Hepatocyte (in vitro differentiated cells): ENCODE results near the gene WDR26.
"Not testable (repeated sequence)": the region's sequence is repeated elsewhere in the genome, so short reads cannot be mapped to it uniquely, and the experiment has no call there.

Source experiments
- CTCF ChIP-seq: fragments of 200-600 bp; sonication (generic); IDR thresholded peaks from 2 replicates; pipeline ENCODE4 v1.5.1; 2016; ENCODE audit warnings: antibody characterized with exemption, mild to moderate bottlenecking; ENCODE audit not compliant: poor library complexity
- EZH2phosphoT487 ChIP-seq: fragments of 200-600 bp; sonication (generic); IDR thresholded peaks from one replicate; pipeline ENCODE4 v1.6.1; 2018; ENCODE audit warnings: antibody characterized with exemption, mild to moderate bottlenecking, low read depth, moderate library complexity; ENCODE audit not compliant: unreplicated experiment, severe bottlenecking

- not testable (repeated sequence) for TF ChIP-seq CTCF, EZH2phosphoT487
Measured at GRCh38 chr1:224426869-224427268, 7.7 kb downstream of the WDR26 start.
